Mucosa of stomach (tissue), 1 donor: ENCODE data around the gene DISP2.
A peak's percentile ranks its signal among the peaks of the same experiment; 100 is the strongest.

ENCODE experiments used
- H3K27me3 ChIP-seq: one replicate; pipeline ENCODE4 v1.7.0; 2013; ENCODE audit warnings: mild to moderate bottlenecking, low read length; ENCODE audit not compliant: control insufficient read depth, insufficient read depth
- H3K36me3 ChIP-seq: one replicate; pipeline ENCODE4 v1.7.0; 2013; ENCODE audit warnings: low read length; ENCODE audit not compliant: control insufficient read depth, insufficient read depth
- H3K4me1 ChIP-seq: one replicate; pipeline ENCODE4 v1.7.0; 2013; ENCODE audit warnings: mild to moderate bottlenecking, low read length; ENCODE audit not compliant: control insufficient read depth, insufficient read depth
- H3K4me3 ChIP-seq: one replicate; pipeline ENCODE4 v1.7.0; 2013; ENCODE audit warnings: low read length
- H3K9ac ChIP-seq: one replicate; pipeline ENCODE4 v1.7.0; 2013; ENCODE audit warnings: mild to moderate bottlenecking, low read length, moderate library complexity
- H3K9me3 ChIP-seq: one replicate; pipeline ENCODE4 v1.7.0; 2013; ENCODE audit warnings: mild to moderate bottlenecking, low read length, moderate library complexity; ENCODE audit not compliant: control insufficient read depth
- donor health status: Pancreatic carcinoma.

Gene DISP2

GRCh38 chr15:40320409-40320808 is 37.6 kb upstream of the DISP2 start:
- H3K4me1 ChIP-seq: peaks cover 20% of the 10 kb centered on the region
- no peak overlapping the region for H3K4me3 ChIP-seq
- no peaks in the 10 kb centered on the region for H3K27me3 ChIP-seq
- no peaks in the 10 kb centered on the region for H3K36me3 ChIP-seq
- no peak overlapping the region for H3K9ac ChIP-seq
- H3K9me3 ChIP-seq: no peaks in the 10 kb centered on the region

- Histone ChIP-seq H3K9ac (no peak overlapping the region), H3K4me1 (peaks cover 25% of the 10 kb centered on the region), H3K4me3 (no peak overlapping the region), H3K27me3 (no peaks in the 10 kb centered on the region), H3K9me3 (no peaks in the 10 kb centered on the region), H3K36me3 (no peaks in the 10 kb centered on the region)
Measured at GRCh38 chr15:40320931-40321371, 37.1 kb upstream of the DISP2 start.

- Histone ChIP-seq H3K9ac (no peak overlapping the region), H3K9me3 (no peaks in the 10 kb centered on the region), H3K4me3 (no peak overlapping the region), H3K27me3 (no peaks in the 10 kb centered on the region), H3K36me3 (no peaks in the 10 kb centered on the region), H3K4me1 (peaks cover 25% of the 10 kb centered on the region)
Measured at GRCh38 chr15:40322531-40323238, 35.3 kb upstream of the DISP2 start.

GRCh38 chr15:40323239-40323952 is 34.6 kb upstream of the DISP2 start, which contains the start of gene INAFM2:
Gene INAFM2, plus strand, starts transcription at chr15:40323692. Its CDS starts 364 bp downstream, at chr15:40324056.
- peaks cover 25% of the 10 kb centered on the region for H3K4me1 ChIP-seq
- no peaks in the 10 kb centered on the region for H3K36me3 ChIP-seq
- H3K9me3 ChIP-seq: no peaks in the 10 kb centered on the region
- H3K27me3 ChIP-seq: no peaks in the 10 kb centered on the region
- H3K9ac ChIP-seq: peak within 1 kb of the TSS; percentile 48
- peak within 1 kb of the TSS; percentile 24 for H3K4me3 ChIP-seq

GRCh38 chr15:40323953-40324937 is 33.8 kb upstream of the DISP2 start:
- Histone ChIP-seq H3K36me3 (no peaks in the 10 kb centered on the region), H3K27me3 (no peaks in the 10 kb centered on the region), H3K4me1 (peaks cover 25% of the 10 kb centered on the region), H3K4me3 (peak overlapping the region; percentile 24), H3K9me3 (no peaks in the 10 kb centered on the region), H3K9ac (peak overlapping the region; percentile 48)

GRCh38 chr15:40325188-40325587 is 32.8 kb upstream of the DISP2 start:
- H3K27me3 ChIP-seq: no peaks in the 10 kb centered on the region
- H3K36me3 ChIP-seq: no peaks in the 10 kb centered on the region
- H3K4me1 ChIP-seq: peaks cover 25% of the 10 kb centered on the region
- no peaks in the 10 kb centered on the region for H3K9me3 ChIP-seq
- peak overlapping the region; percentile 48 for H3K9ac ChIP-seq
- no peak overlapping the region for H3K4me3 ChIP-seq

- Histone ChIP-seq H3K9ac (no peak overlapping the region), H3K27me3 (no peaks in the 10 kb centered on the region), H3K36me3 (no peaks in the 10 kb centered on the region), H3K4me1 (peaks cover 25% of the 10 kb centered on the region), H3K4me3 (no peak overlapping the region), H3K9me3 (no peaks in the 10 kb centered on the region)
Measured at GRCh38 chr15:40325700-40326099, 32.3 kb upstream of the DISP2 start.

- Histone ChIP-seq H3K27me3 (no peaks in the 10 kb centered on the region), H3K36me3 (no peaks in the 10 kb centered on the region), H3K9ac (no peak overlapping the region), H3K4me3 (no peak overlapping the region), H3K9me3 (no peaks in the 10 kb centered on the region), H3K4me1 (peaks cover 24% of the 10 kb centered on the region)
Measured at GRCh38 chr15:40327457-40327856, 30.6 kb upstream of the DISP2 start.

GRCh38 chr15:40328176-40328575 is 29.8 kb upstream of the DISP2 start:
- Histone ChIP-seq H3K4me1 (peaks cover 17% of the 10 kb centered on the region), H3K9ac (no peak overlapping the region), H3K27me3 (no peaks in the 10 kb centered on the region), H3K4me3 (no peak overlapping the region), H3K36me3 (no peaks in the 10 kb centered on the region), H3K9me3 (no peaks in the 10 kb centered on the region)

GRCh38 chr15:40328751-40329150 is 29.3 kb upstream of the DISP2 start:
- H3K27me3 ChIP-seq: no peaks in the 10 kb centered on the region
- no peaks in the 10 kb centered on the region for H3K9me3 ChIP-seq
- no peak overlapping the region for H3K9ac ChIP-seq
- H3K4me1 ChIP-seq: peaks cover 19% of the 10 kb centered on the region
- no peak overlapping the region for H3K4me3 ChIP-seq
- H3K36me3 ChIP-seq: no peaks in the 10 kb centered on the region

- Histone ChIP-seq H3K4me1 (peaks cover 15% of the 10 kb centered on the region), H3K9me3 (no peaks in the 10 kb centered on the region), H3K27me3 (no peaks in the 10 kb centered on the region), H3K36me3 (no peaks in the 10 kb centered on the region), H3K9ac (no peak overlapping the region), H3K4me3 (no peak overlapping the region)
Measured at GRCh38 chr15:40329804-40330203, 28.2 kb upstream of the DISP2 start.
